Transverse colon (tissue), 4 donors: ENCODE measurements around the gene PIWIL4. TPM values are rescaled to one million over a fixed set of nuclear protein-coding genes. Genes with fewer than 3 reads are reported as not detected.

Experiments used
- DNase-seq: peaks from one replicate; pipeline ENCODE4 v3.0.0-alpha.2; 2019
- H3K27ac ChIP-seq, 4 donors: fragments of 200-600 bp; sonication (generic); 2 replicates each; pipeline ENCODE4 v1.5.1; 2016 to 2018; ENCODE audit warnings: inconsistent platforms in 4 of 4
- H3K27me3 ChIP-seq: fragments of 200-600 bp; sonication (generic); 2 replicates; pipeline ENCODE4 v1.5.1; 2017; ENCODE audit warnings: inconsistent platforms
- H3K36me3 ChIP-seq, 4 donors: fragments of 200-600 bp; sonication (generic); 2 replicates each; pipeline ENCODE4 v1.5.1; 2017 to 2019; ENCODE audit warnings: inconsistent platforms in 4 of 4
- H3K4me1 ChIP-seq, 4 donors: fragments of 200-600 bp; sonication (generic); 2 replicates each; pipeline ENCODE4 v1.5.1; 2017 to 2020; ENCODE audit warnings: inconsistent platforms in 4 of 4
- H3K4me3 ChIP-seq, 4 donors: fragments of 200-600 bp; sonication (generic); 1 replicate in 1 of 4; 2 replicates in 3 of 4; pipeline versions ENCODE4 v1.5.1 to v1.6.1; 2017 to 2019; ENCODE audit warnings: inconsistent platforms in 4 of 4
- H3K9me3 ChIP-seq, 2 donors: fragments of 200-600 bp; sonication (generic); 2 replicates each; pipeline ENCODE4 v1.5.1; 2017 to 2019; ENCODE audit warnings: inconsistent platforms in 2 of 2
- CTCF ChIP-seq, 5 experiments: fragments of 200-600 bp in 3 of 5; fragments of 450-650 bp in 2 of 5; sonication (generic) in 3 of 5; IDR thresholded peaks; 1 replicate in 2 of 5; 2 replicates in 3 of 5; pipeline ENCODE4 v1.5.1; 2016 to 2017; ENCODE audit warnings: antibody characterized with exemption in 5 of 5, inconsistent platforms in 3 of 5, mild to moderate bottlenecking in 2 of 5, moderate library complexity in 1 of 5
- EP300 ChIP-seq: sonication (generic); formaldehyde crosslinking; IDR thresholded peaks from one replicate; pipeline ENCODE4 v1.6.1; 2017; ENCODE audit warnings: antibody characterized with exemption, low read depth
- POLR2A ChIP-seq: fragments of 450-650 bp; IDR thresholded peaks from one replicate; pipeline ENCODE4 v1.6.1; 2016; ENCODE audit warnings: antibody characterized with exemption, mild to moderate bottlenecking, moderate library complexity
- POLR2AphosphoS5 ChIP-seq, 3 donors: sonication (generic); formaldehyde crosslinking; IDR thresholded peaks; one replicate each; pipeline ENCODE4 v1.6.1; 2016; ENCODE audit warnings: antibody characterized with exemption in 3 of 3
- WGBS, 2 donors: methylation state at CpG; one replicate each; pipeline ENCODE4 v1.1.5; 2018; ENCODE audit warnings: low coverage in 1 of 2; 5-methylcytosine and 5-hydroxymethylcytosine counted together
- in situ Hi-C, 4 donors: fragments of 200-750 bp; cut with MboI; loops; one replicate each; pipeline versions ENCODE4 v1.15.0 to v1.15.1; 2017; ENCODE audit warnings: low sequenced_read_pairs in 3 of 4, low pct_ligation_motif_present in 1 of 4, low pct_unique_long_range_greater_than_20kb in 1 of 4
- intact Hi-C: fragments of 100-400 bp; cut with DNase I; formaldehyde crosslinking; loops from one replicate; pipeline ENCODE4 v1.15.1; 2023; ENCODE audit warnings: low total_unique reads
- total RNA-seq, 4 donors: library from RNA; depleted of rRNA; stranded (reverse); fragments of >200 nt; gene quantifications; one replicate each; pipeline ENCODE4 v1.1.0, GENCODE V29; 2016

Gene PIWIL4
- total RNA-seq, 4 donors from 2014 or later: 6.7 to 17.9 (median 8.9) TPM

GRCh38 chr11:94586546-94586945 is 19.4 kb downstream of the PIWIL4 start:
- 62 to 68% methylated on average over 5 of the region's 5 CpGs for WGBS, 2 donors
- Histone ChIP-seq H3K4me3 (no peak overlapping the region), H3K4me1 (no peaks in the 10 kb centered on the region), H3K9me3 (no peaks in the 10 kb centered on the region), H3K36me3 (peaks cover 0 to 9% (median 4%) of the 10 kb centered on the region in 4 donors), H3K27ac (no peak overlapping the region), H3K27me3 (no peaks in the 10 kb centered on the region)
- in situ Hi-C loops (no loop called here), intact Hi-C loops (no loop called here)
- DNase-seq: no peak
- TF ChIP-seq CTCF (IDR thresholded peaks at IDR 0.05) (no peak), EP300 (no peak)

- Histone ChIP-seq H3K4me1 (no peaks in the 10 kb centered on the region), H3K27ac (no peak overlapping the region), H3K9me3 (no peaks in the 10 kb centered on the region), H3K36me3 (peaks cover 0 to 9% (median 4%) of the 10 kb centered on the region in 4 donors), H3K27me3 (no peaks in the 10 kb centered on the region), H3K4me3 (no peak overlapping the region)
- in situ Hi-C loops: no loop called here
- 58 to 81% methylated on average over 5 of the region's 5 CpGs for WGBS, 2 donors
- DNase-seq: no peak
- intact Hi-C loops: no loop called here
- TF ChIP-seq POLR2A: no peak
- TF ChIP-seq CTCF (IDR thresholded peaks at IDR 0.05): no peak
- TF ChIP-seq EP300: no peak
- TF ChIP-seq POLR2AphosphoS5 (IDR thresholded peaks at IDR 0.05): no peak
Observed at GRCh38 chr11:94586978-94587377, 19.8 kb downstream of the PIWIL4 start.

- intact Hi-C loops (no loop called here), in situ Hi-C loops (no loop called here)
- DNase-seq: no peak
- Histone ChIP-seq H3K4me1 (no peaks in the 10 kb centered on the region), H3K27me3 (no peaks in the 10 kb centered on the region), H3K4me3 (no peak overlapping the region), H3K36me3 (peaks cover 0 to 9% (median 4%) of the 10 kb centered on the region in 4 donors), H3K9me3 (no peaks in the 10 kb centered on the region), H3K27ac (no peak overlapping the region)
- TF ChIP-seq POLR2AphosphoS5 (IDR thresholded peaks at IDR 0.05) (no peak), EP300 (no peak), CTCF (IDR thresholded peaks at IDR 0.05) (no peak), POLR2A (no peak)
- 78 to 80% methylated on average over 1 to 2 of the region's 2 CpGs for WGBS, 2 donors
Observed at GRCh38 chr11:94588366-94588942, 21.3 kb downstream of the PIWIL4 start.

- Histone ChIP-seq H3K36me3 (peaks cover 0 to 9% (median 4%) of the 10 kb centered on the region in 4 donors), H3K27ac (no peak overlapping the region), H3K27me3 (no peaks in the 10 kb centered on the region), H3K9me3 (no peaks in the 10 kb centered on the region), H3K4me3 (no peak overlapping the region), H3K4me1 (no peaks in the 10 kb centered on the region)
- TF ChIP-seq CTCF (IDR thresholded peaks at IDR 0.05) (no peak), POLR2AphosphoS5 (IDR thresholded peaks at IDR 0.05) (no peak), POLR2A (no peak), EP300 (no peak)
- DNase-seq: no peak
- in situ Hi-C loops (loop anchor here in 1 of 4 donors (10.0 kb wide), 1 partner anchor 66 kb away; no protein-coding TSS in a partner anchor), intact Hi-C loops (no loop called here)
- WGBS, 2 donors: 72 to 80% methylated on average over 6 of the region's 6 CpGs
Observed at GRCh38 chr11:94590352-94591041, 23.3 kb downstream of the PIWIL4 start.
